VCaP (cell line): ENCODE measurements around the gene LIN28A.

Experiments used
- H3K27ac ChIP-seq: fragments of 450-650 bp; 2 replicates; pipeline ENCODE4 v1.5.1; 2017
- CTCF ChIP-seq: fragments of 450-650 bp; conservative IDR thresholded peaks from 2 replicates; pipeline ENCODE4 v1.5.1; 2017; ENCODE audit warnings: mild to moderate bottlenecking, moderate library complexity

Gene LIN28A

GRCh38 chr1:26476958-26477357 lies 66.3 kb downstream of the LIN28A start:
- TF ChIP-seq CTCF = no peak
- no peak overlapping the region for H3K27ac ChIP-seq

DNA sequence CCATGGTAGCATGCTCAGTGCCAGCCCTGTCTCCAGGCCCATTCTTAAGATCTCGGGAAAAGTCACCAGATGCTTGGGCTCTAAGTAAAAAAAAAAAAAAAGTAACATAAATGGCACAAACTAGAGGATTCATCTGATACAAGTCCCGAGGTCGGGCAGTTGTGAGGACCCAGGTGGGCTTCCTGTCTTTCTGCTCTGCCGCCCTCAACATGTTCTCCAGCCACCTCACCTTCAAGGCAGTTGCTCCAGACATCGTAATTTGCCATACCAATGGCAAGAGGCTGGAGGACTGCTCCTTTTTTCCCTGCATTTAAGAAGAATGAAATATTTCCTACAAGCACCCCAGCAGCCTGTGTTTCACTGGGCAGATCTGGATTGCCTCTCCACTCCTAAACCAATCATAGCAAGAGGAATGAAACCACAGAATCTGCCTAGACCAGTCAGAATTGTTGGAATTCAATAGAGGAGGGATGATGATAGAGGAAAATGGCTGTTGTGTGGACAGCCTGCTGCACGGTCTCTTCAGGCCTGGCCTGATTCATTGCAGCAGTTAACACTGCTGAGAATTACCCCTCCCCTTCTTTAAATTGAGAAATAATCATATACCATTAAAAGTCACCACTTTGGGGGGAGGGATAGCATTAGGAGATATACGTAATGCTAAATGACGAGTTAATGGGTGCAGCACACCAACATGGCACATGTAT lies 67.0 kb downstream of the LIN28A start:
- H3K27ac ChIP-seq = no peak overlapping the region
- no peak for TF ChIP-seq CTCF

DNA sequence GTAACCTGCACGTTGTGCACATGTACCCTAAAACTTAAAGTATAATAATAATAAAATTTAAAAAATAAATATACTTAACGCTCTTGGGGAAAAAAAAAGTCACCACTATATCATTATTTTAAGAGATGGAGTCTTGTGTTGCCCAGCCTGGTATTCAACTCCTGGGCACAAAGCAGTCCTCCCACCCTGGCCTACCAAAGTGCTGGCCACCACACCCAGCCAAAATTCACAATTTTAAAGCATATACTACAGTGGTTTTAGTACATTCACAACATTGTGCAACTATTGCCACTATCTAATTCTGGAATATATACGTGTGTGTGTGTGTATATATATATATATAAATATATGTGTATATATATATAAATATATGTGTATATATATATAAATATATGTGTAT lies 67.5 kb downstream of the LIN28A start:
- no peak for TF ChIP-seq CTCF

DNA sequence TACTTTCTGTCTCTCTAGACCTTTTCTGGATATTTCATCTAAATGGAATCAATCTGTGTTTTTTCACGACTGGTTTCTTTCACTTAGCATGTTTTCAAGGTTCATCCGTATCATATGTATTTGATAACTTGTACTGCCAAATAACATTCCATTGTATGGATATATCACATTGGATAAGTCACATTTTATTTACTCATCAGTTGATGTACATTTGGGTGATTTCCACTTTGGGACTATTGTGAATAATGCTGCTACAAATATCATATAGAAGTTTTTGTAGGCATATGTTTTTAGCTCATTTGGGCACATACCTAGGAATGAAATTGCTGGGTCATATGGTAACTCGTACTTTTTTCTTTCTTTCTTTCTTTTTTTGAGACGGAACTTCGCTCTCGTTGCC lies 68.4 kb downstream of the LIN28A start:
- H3K27ac ChIP-seq = no peak overlapping the region
- TF ChIP-seq CTCF = no peak

More for the DNA sequence above, 67.5 kb downstream of the LIN28A start:
- no peak overlapping the region for H3K27ac ChIP-seq
